ENCODE data around the gene IL36B. TPM values are rescaled to one million over a fixed set of nuclear protein-coding genes. Genes with fewer than 3 reads are reported as not detected.
"Not testable (repeated sequence)": the region's sequence is repeated elsewhere in the genome, so short reads cannot be mapped to it uniquely, and the experiment has no call there.

The IL36B gene
- total RNA-seq (not detected), polyA plus RNA-seq (ENCODE audit: insufficient read length in 6 of 6) (not detected)
- long read RNA-seq, donor 1 = 0 reads
- long read RNA-seq, donor 2 = 0 reads
- long read RNA-seq, donor 3 = 0 reads
- long read RNA-seq, donor 4 = 0 reads
- long read RNA-seq, donor 5 = 0 reads
- long read RNA-seq, donor 6 = 0 reads
- long read RNA-seq, donor 7 = 0 reads
- long read RNA-seq, donor 8 = 0 reads
- long read RNA-seq, donor 9 = 0 reads
- long read RNA-seq, donor 10 = 0 reads
- long read RNA-seq, donor 11 = 0 reads
- long read RNA-seq, donor 12 = 0 reads

DNA sequence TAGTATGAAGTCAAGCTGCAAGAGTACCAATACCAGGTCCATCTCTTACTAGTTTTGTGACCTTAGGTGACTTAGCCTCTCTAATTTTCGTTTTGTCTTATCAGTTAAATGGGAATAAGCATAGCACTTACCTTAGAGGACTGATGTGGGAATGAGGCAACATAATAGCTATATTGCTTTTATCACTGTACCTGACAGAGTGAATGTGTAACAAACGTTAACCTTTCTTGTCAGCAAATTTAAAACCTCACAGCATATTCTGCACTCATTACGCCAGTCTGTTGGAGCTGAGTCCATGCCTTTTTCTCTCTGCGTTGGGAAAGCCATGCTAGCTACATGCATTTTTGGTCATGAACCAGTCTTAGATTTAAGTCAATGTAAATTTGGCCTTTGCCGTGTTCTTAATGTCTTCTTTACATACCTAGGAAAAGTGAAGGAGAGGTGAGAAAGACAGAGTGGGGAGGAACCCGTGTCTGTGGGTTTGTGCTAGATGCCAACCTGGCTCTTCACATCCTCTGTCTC is at the start of gene IL36B:
TSS of gene IL36B (minus strand) at position 472 of the 522 bp plus-strand sequence.
- H3K27ac ChIP-seq = no peak within 1 kb of the TSS
- no peaks in the 10 kb centered on the region for H3K27me3 ChIP-seq
- H3K36me3 ChIP-seq = no peaks in the 10 kb centered on the region
- TF ChIP-seq, protein P1, sequence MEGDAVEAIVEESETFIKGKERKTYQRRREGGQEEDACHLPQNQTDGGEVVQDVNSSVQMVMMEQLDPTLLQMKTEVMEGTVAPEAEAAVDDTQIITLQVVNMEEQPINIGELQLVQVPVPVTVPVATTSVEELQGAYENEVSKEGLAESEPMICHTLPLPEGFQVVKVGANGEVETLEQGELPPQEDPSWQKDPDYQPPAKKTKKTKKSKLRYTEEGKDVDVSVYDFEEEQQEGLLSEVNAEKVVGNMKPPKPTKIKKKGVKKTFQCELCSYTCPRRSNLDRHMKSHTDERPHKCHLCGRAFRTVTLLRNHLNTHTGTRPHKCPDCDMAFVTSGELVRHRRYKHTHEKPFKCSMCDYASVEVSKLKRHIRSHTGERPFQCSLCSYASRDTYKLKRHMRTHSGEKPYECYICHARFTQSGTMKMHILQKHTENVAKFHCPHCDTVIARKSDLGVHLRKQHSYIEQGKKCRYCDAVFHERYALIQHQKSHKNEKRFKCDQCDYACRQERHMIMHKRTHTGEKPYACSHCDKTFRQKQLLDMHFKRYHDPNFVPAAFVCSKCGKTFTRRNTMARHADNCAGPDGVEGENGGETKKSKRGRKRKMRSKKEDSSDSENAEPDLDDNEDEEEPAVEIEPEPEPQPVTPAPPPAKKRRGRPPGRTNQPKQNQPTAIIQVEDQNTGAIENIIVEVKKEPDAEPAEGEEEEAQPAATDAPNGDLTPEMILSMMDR (IDR thresholded peaks at IDR 0.05) = no peak
- DNase-seq (no peak), ATAC-seq (no peak)
- no peaks in the 10 kb centered on the region for H3K4me1 ChIP-seq
- H3K4me3 ChIP-seq = no peak within 1 kb of the TSS
- intact Hi-C loops (cut with DNase I) = no loop called here
- H3K9me3 ChIP-seq = peaks cover 0 to 19% of the 10 kb centered on the region in 2 donors

DNA sequence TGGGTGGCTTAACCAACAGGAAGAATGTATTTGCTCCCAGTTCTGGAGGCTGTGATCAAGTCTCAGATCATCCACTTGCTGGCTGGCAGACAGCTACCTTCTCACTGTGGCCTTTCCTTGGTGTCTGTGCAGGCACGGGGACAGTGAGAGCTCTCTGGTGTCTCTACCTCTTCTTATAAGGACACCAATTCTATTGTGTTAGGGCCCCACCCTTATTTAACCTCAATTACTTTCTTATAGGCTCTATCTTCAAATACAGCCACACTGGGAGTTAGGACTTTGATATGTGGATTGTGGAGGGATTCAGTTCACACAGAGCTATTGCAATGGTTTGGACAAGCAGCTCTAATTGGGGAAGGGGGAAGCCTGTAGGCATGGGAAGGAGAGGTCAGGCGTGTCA is 49.5 kb upstream of the IL36B start:
- no peak overlapping the region for H3K4me3 ChIP-seq
- no peak for DNase-seq
- intact Hi-C loops (cut with DNase I) = no loop called here
- peaks cover 0 to 3% of the 10 kb centered on the region in 2 donors for H3K4me1 ChIP-seq
- no peaks in the 10 kb centered on the region for H3K27me3 ChIP-seq
- TF ChIP-seq, protein P1 (IDR thresholded peaks at IDR 0.05) = no peak
- H3K36me3 ChIP-seq = no peaks in the 10 kb centered on the region
- ATAC-seq = no peak
- no peak overlapping the region for H3K27ac ChIP-seq
- no peaks in the 10 kb centered on the region for H3K9me3 ChIP-seq

DNA sequence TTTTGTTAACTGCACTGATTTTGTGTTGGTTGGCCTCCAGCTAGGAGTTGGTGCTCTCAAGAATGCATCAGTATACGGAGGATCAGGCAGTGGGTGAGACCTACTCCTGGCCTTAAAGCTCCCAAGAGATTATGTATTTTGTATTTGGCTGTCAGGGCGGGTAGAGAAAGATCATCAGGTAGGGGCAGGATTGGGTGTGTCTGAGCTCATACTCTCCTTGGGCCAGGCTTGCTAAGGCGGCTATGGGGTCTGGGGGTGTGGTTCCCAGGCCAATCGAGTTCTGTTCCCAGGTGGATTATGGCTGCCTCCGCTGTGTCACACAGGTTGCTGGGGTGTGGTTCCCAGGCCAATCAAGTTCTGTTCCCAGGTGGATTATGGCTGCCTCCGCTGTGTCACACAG is 45.9 kb upstream of the IL36B start:
- DNase-seq (no peak), ATAC-seq (no peak)
- intact Hi-C loops (cut with DNase I) = no loop called here

DNA sequence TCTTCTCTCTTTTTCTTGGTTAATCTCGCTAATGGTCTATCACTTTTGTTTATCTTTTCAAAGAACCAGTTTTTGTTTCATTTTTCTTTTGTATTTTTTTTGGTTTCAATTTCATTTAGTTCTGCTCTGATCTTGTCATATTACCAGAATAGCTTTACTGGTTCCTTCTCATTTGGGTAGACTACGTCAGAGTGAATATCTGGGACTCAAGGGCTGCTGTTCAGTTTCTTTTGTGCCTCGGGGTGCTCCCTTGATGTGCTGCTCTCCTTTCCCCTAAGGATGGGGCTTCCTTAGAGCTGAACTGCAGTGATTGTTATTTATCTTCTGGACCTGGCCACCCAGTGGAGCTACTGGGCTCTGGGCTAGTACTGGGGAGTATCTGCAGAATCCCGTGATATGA is 45.4 kb upstream of the IL36B start:
- intact Hi-C loops (cut with DNase I) = no loop called here

More for the DNA sequence above, 45.9 kb upstream of the IL36B start:
- TF ChIP-seq, protein P1 (IDR thresholded peaks at IDR 0.05) = no peak
- Histone ChIP-seq H3K27me3 (no peaks in the 10 kb centered on the region), H3K9me3 (peaks cover 0 to 4% of the 10 kb centered on the region in 2 donors), H3K4me1 (no peaks in the 10 kb centered on the region), H3K36me3 (no peaks in the 10 kb centered on the region), H3K4me3 (no peak overlapping the region), H3K27ac (no peak overlapping the region)

DNA sequence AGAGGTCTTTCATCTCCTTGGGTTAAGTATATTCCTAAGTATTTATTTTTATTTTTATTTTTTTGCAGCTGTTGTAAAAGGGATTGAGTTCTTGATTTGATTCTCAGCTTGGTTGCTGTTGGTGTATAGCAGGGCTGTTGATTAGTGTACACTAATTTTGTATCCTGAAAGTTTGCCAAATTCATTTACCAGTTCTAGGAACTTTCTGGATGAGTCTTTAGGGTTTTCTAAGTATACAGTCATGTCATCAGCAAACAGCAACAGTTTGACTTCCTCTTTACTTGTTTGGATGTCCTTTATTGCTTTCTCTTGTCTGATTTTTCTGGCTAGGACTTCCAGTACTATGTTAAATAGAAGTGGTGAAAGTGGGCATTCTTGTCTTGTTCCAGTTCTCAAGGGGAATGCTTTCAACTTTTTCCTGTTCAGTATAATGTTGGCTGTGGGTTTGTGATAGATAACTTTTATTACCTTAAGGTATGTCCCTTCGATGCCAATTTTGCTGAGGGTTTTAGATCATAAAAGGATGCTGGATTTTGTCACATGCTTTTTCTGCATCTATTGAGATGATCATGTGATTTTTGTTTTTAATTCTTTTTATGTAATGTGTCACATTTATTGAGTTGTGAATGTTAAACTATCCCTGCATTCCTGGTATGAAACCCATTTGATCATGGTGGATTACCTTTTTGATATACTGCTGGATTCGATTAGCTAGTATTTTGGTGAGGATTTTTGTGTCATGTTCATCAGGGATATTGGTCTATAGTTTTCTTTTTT is 44.4 kb upstream of the IL36B start:
- H3K9me3 ChIP-seq; H3K4me1 ChIP-seq; ATAC-seq; H3K4me3 ChIP-seq; intact Hi-C loops (cut with DNase I); H3K27ac ChIP-seq; H3K36me3 ChIP-seq; H3K27me3 ChIP-seq; DNase-seq: not testable (repeated sequence)

More for the DNA sequence above, 45.4 kb upstream of the IL36B start:
- ATAC-seq (no peak), DNase-seq (no peak)
- Histone ChIP-seq H3K9me3 (peaks cover 0 to 4% of the 10 kb centered on the region in 2 donors), H3K4me1 (no peaks in the 10 kb centered on the region), H3K27ac (no peak overlapping the region), H3K4me3 (no peak overlapping the region), H3K36me3 (no peaks in the 10 kb centered on the region), H3K27me3 (no peaks in the 10 kb centered on the region)
- TF ChIP-seq, protein P1 (IDR thresholded peaks at IDR 0.05) = no peak

DNA sequence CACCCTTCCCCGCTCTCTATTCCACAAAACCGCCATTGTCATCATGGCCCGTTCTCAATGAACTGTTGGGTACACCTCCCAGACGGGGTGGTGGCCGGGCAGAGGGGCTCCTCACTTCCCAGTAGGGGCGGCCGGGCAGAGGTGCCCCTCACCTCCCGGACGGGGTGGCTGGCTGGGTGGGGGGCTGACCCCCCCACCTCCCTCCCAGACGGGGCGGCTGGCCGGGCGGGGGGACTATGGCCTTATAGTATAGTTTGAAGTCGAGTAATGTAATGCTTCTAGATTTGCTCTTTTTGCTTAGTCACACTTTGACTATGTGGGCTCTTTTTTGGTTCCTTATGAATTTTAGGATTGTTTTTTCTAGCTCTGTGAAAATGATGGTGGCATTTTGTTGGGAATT is 43.6 kb upstream of the IL36B start:
- DNase-seq, H3K27ac ChIP-seq, ATAC-seq: not testable (repeated sequence)

More for the DNA sequence above, 43.6 kb upstream of the IL36B start:
- H3K27me3 ChIP-seq; intact Hi-C loops (cut with DNase I); H3K4me3 ChIP-seq; H3K36me3 ChIP-seq; H3K9me3 ChIP-seq; H3K4me1 ChIP-seq: not testable (repeated sequence)

All from left lung (tissue), 14 donors.